Measurements from ENCODE around the gene DCD.

GRCh38 chr12:54596526-54596946 lies 51.6 kb downstream of the DCD start:
- no peak for TF ChIP-seq EZH2 (IDR thresholded peaks at IDR 0.05)
- no peak for TF ChIP-seq POLR2AphosphoS5 (IDR thresholded peaks at IDR 0.05; ENCODE audit: borderline replicate concordance, low read depth, low read length)
